IMR-90 (cell line): ENCODE data around the gene GAS2L2. TPM values are rescaled to one million over a fixed set of nuclear protein-coding genes. Genes with fewer than 3 reads are reported as not detected.

ENCODE experiments used
- ATAC-seq: fragments of 200-7000 bp; cut with Tn5 transposase; 2 replicates; pipeline ENCODE4 v1.9.1; 2020; ENCODE audit warnings: low read depth, mild to moderate bottlenecking, moderate library complexity
- BruUV-seq: library from RNA; stranded (reverse); fragments of 400-500 nt; replicated peaks from 2 replicates; lab custom pipeline; 2021; lab: Mats Ljungman, UMichigan
- CTCF ChIA-PET: fragments of 300-600 bp; formaldehyde crosslinking; extraction: SDS; loops from one replicate; lab custom pipeline; 2021; ENCODE audit warnings: antibody characterized with exemption; lab: Yijun Ruan, JAX
- POLR2A ChIA-PET: fragments of 300-600 bp; sonication (Branson Sonifier 250); formaldehyde crosslinking; loops from one replicate; lab custom pipeline; 2022; ENCODE audit warnings: antibody characterized with exemption; ENCODE audit not compliant: unreplicated experiment; lab: Charles Lee
- DNase-seq: peaks from one replicate; pipeline ENCODE4 v3.0.0; 2013
- H2AFZ ChIP-seq: replicated peaks from 2 replicates; pipeline ENCODE3; 2013; ENCODE audit warnings: low read length, mild to moderate bottlenecking; ENCODE audit not compliant: poor library complexity
- H2AK5ac ChIP-seq: 2 replicates; pipeline ENCODE4 v1.6.1; 2013; ENCODE audit warnings: low read depth, low read length, inconsistent platforms
- H2AK9ac ChIP-seq: replicated peaks from 2 replicates; pipeline ENCODE3; 2013; ENCODE audit warnings: mild to moderate bottlenecking, low read depth, low read length, moderate library complexity; ENCODE audit not compliant: poor library complexity
- H2BK120ac ChIP-seq: 2 replicates; pipeline ENCODE4 v1.6.1; 2013; ENCODE audit warnings: low read depth, low read length, inconsistent platforms
- H2BK15ac ChIP-seq: 3 replicates; pipeline ENCODE4 v1.6.1; 2013; ENCODE audit warnings: low read depth, low read length, inconsistent platforms
- H2BK20ac ChIP-seq: 2 replicates; pipeline ENCODE4 v1.6.1; 2013; ENCODE audit warnings: low read depth, mild to moderate bottlenecking, inconsistent platforms, low read length, moderate library complexity
- H2BK5ac ChIP-seq: 2 replicates; pipeline ENCODE4 v1.6.1; 2013; ENCODE audit warnings: mild to moderate bottlenecking, low read depth, low read length, inconsistent platforms; ENCODE audit not compliant: poor library complexity, severe bottlenecking
- H3K14ac ChIP-seq: replicated peaks from 2 replicates; pipeline ENCODE4 v1.6.1; 2013; ENCODE audit warnings: low read depth, low read length, inconsistent platforms
- H3K18ac ChIP-seq: 2 replicates; pipeline ENCODE4 v1.6.1; 2013; ENCODE audit warnings: low read depth, low read length, control low read depth
- H3K23ac ChIP-seq: 2 replicates; pipeline ENCODE4 v1.6.1; 2013; ENCODE audit warnings: low read depth, low read length, inconsistent platforms
- H3K27ac ChIP-seq: 2 replicates; pipeline ENCODE4 v1.5.1; 2013; ENCODE audit warnings: mild to moderate bottlenecking, control low read depth, low read length; ENCODE audit not compliant: insufficient read depth
- H3K27me3 ChIP-seq: 2 replicates; pipeline ENCODE4 v1.6.1; 2013; ENCODE audit warnings: low read length; ENCODE audit not compliant: control insufficient read depth, insufficient read depth
- H3K36me3 ChIP-seq: 2 replicates; pipeline ENCODE4 v1.6.1; 2013; ENCODE audit warnings: low read length, mixed read lengths; ENCODE audit not compliant: control insufficient read depth, insufficient read depth
- H3K4ac ChIP-seq: 2 replicates; pipeline ENCODE4 v1.6.1; 2013; ENCODE audit warnings: low read depth, low read length, inconsistent platforms
- H3K4me1 ChIP-seq: 2 replicates; pipeline ENCODE4 v1.6.1; 2013; ENCODE audit warnings: low read length, mixed read lengths; ENCODE audit not compliant: control insufficient read depth, insufficient read depth
- H3K4me2 ChIP-seq: 2 replicates; pipeline ENCODE4 v1.6.1; 2013; ENCODE audit warnings: low read depth, mild to moderate bottlenecking, control low read depth, low read length, moderate library complexity
- H3K4me3 ChIP-seq: 2 replicates; pipeline ENCODE4 v1.5.1; 2013; ENCODE audit warnings: low read depth, mild to moderate bottlenecking, control low read depth, low read length, moderate library complexity; ENCODE audit not compliant: insufficient read depth
- H3K56ac ChIP-seq: 2 replicates; pipeline ENCODE4 v1.6.1; 2013; ENCODE audit warnings: low read length, inconsistent platforms; ENCODE audit not compliant: insufficient read depth; ENCODE audit errors: extremely low read depth
- H3K79me1 ChIP-seq, 2 experiments: 2 replicates each; pipeline ENCODE4 v1.6.1; 2013; ENCODE audit warnings: low read length in 2 of 2, inconsistent platforms in 1 of 2, low read depth in 1 of 2
- H3K9ac ChIP-seq: 2 replicates; pipeline ENCODE4 v1.6.1; 2013; ENCODE audit warnings: low read depth, low read length, control low read depth
- H3K9me1 ChIP-seq: 2 replicates; pipeline ENCODE4 v1.6.1; 2013; ENCODE audit warnings: low read length, inconsistent platforms; ENCODE audit not compliant: insufficient read depth
- H3K9me3 ChIP-seq: 2 replicates; pipeline ENCODE4 v1.6.1; 2013; ENCODE audit warnings: low read length; ENCODE audit not compliant: control insufficient read depth, insufficient read depth
- H4K20me1 ChIP-seq: 2 replicates; pipeline ENCODE4 v1.6.1; 2013; ENCODE audit warnings: low read length, inconsistent platforms; ENCODE audit not compliant: insufficient read depth
- H4K5ac ChIP-seq: 2 replicates; pipeline ENCODE4 v1.6.1; 2013; ENCODE audit warnings: mild to moderate bottlenecking, low read depth, low read length, control low read depth
- H4K8ac ChIP-seq, 2 experiments: 2 replicates each; pipeline ENCODE4 v1.6.1; 2013; ENCODE audit warnings: low read depth in 2 of 2, low read length in 2 of 2, control low read depth in 1 of 2, inconsistent platforms in 1 of 2
- H4K91ac ChIP-seq: 2 replicates; pipeline ENCODE4 v1.6.1; 2013; ENCODE audit warnings: low read depth, low read length, inconsistent platforms; ENCODE audit not compliant: insufficient read depth
- CEBPB ChIP-seq: IDR thresholded peaks from 2 replicates; pipeline ENCODE4 v1.6.1; 2012; ENCODE audit warnings: low read depth, low read length, improper control_type of control experiment
- CHD1 ChIP-seq: IDR thresholded peaks from 2 replicates; pipeline ENCODE4 v1.6.1; 2012; ENCODE audit warnings: low read depth, low read length, improper control_type of control experiment
- FOS ChIP-seq: fragments of 150-350 bp; IDR thresholded peaks from 2 replicates; pipeline ENCODE4 v1.6.1; 2016; ENCODE audit warnings: low read depth, low read length
- MXI1 ChIP-seq: IDR thresholded peaks from 2 replicates; pipeline ENCODE4 v1.6.1; 2012; ENCODE audit warnings: low read depth, mild to moderate bottlenecking, low read length, moderate library complexity, borderline replicate concordance
- RAD21 ChIP-seq: IDR thresholded peaks from 2 replicates; pipeline ENCODE4 v1.6.1; 2012; ENCODE audit warnings: low read length, improper control_type of control experiment
- RFX5 ChIP-seq: IDR thresholded peaks from 2 replicates; pipeline ENCODE4 v1.8.0; 2012; ENCODE audit warnings: low read depth, mild to moderate bottlenecking, low read length, moderate library complexity
- SMC3 ChIP-seq: fragments of 150-350 bp; IDR thresholded peaks from 2 replicates; pipeline ENCODE4 v1.6.1; 2016; ENCODE audit warnings: low read depth, mild to moderate bottlenecking, antibody characterized with exemption, low read length, moderate library complexity
- WGBS, 2 experiments: methylation state at CpG; one replicate each; pipeline versions ENCODE4 v1.1.5 to v1.1.7; 2013; ENCODE audit warnings: missing lambda C conversion rate in 2 of 2; ENCODE audit not compliant: insufficient read length in 1 of 2; ENCODE audit errors: extremely low coverage in 2 of 2; 5-methylcytosine and 5-hydroxymethylcytosine counted together
- dilution Hi-C: fragments of 300-500 bp; cut with HindIII; formaldehyde crosslinking; loops from one replicate; pipeline ENCODE4 v1.14.3; 2018; ENCODE audit warnings: low sequenced_read_pairs; ENCODE audit not compliant: unreplicated experiment
- in situ Hi-C: fragments of 300-500 bp; cut with MboI; formaldehyde crosslinking; loops from 3 replicates; pipeline ENCODE4 v1.14.3; 2019; ENCODE audit warnings: low sequenced_read_pairs, inconsistent platforms, mixed read lengths
- intact Hi-C: fragments of 100-400 bp; cut with micrococcal nuclease; formaldehyde crosslinking; loops from 2 replicates; pipeline ENCODE4 v1.10.0; 2022
- polyA plus RNA-seq, 3 experiments: library from polyadenylated mRNA; depleted of rRNA; stranded (reverse); fragments of >200 nt; gene quantifications; 2 replicates each; pipeline ENCODE4 v1.2.3, GENCODE V29; 2012; ENCODE audit warnings: low replicate concordance in 1 of 3
- total RNA-seq: library from RNA; depleted of rRNA; stranded (reverse); fragments of >200 nt; gene quantifications from 2 replicates; pipeline ENCODE4 v1.2.3, GENCODE V29; 2012

Gene GAS2L2
- total and polyA plus RNA-seq, 2 of the 4 experiments (the other 2 are of a cell fraction) = 0.02 TPM; not detected in 1

- TF ChIP-seq RFX5 = no peak
- TF ChIP-seq CHD1 = no peak
- no peak for TF ChIP-seq SMC3
- no peak for TF ChIP-seq RAD21
- TF ChIP-seq FOS = no peak
- no peak for TF ChIP-seq CEBPB
- TF ChIP-seq MXI1 = no peak
- ATAC-seq (no peak), DNase-seq (no peak)
- Histone ChIP-seq H3K27ac (no peak overlapping the region), H3K56ac (no peak overlapping the region), H3K4me1 (peaks cover 5% of the 10 kb centered on the region), H3K36me3 (no peaks in the 10 kb centered on the region), H3K4ac (no peak overlapping the region), H2BK15ac (no peak overlapping the region), H2BK120ac (no peak overlapping the region), H3K27me3 (peaks cover 33% of the 10 kb centered on the region), H2BK20ac (no peak overlapping the region), H3K18ac (no peak overlapping the region), H4K8ac (no peak overlapping the region), H2AK5ac (no peak overlapping the region), H3K79me1 (no peaks in the 10 kb centered on the region), H3K9me1 (no peaks in the 10 kb centered on the region), H4K91ac (no peak overlapping the region), H2AFZ (no peak overlapping the region), H2BK5ac (no peak overlapping the region), H3K14ac (no peak overlapping the region), H4K20me1 (peaks cover 8% of the 10 kb centered on the region; the same call in 1 of the 2 replicates), H2AK9ac (no peak overlapping the region), H3K9ac (no peak overlapping the region), H3K4me3 (no peak overlapping the region), H3K23ac (no peak overlapping the region), H4K5ac (no peak overlapping the region), H3K9me3 (no peaks in the 10 kb centered on the region), H3K4me2 (no peak overlapping the region)
- BruUV-seq = no TSS peak
- dilution Hi-C loops (no loop called here), intact Hi-C loops (no loop called here), in situ Hi-C loops (no loop called here)
- WGBS, 2 experiments = no CpG with 5 or more reads among the region's 2 CpGs
- CTCF ChIA-PET = interaction anchor here (0.5 to 1.3 kb wide), 2 partner anchors 18 to 126 kb away, joined by 3 to 5 read pairs; no protein-coding TSS in a partner anchor
- POLR2A ChIA-PET = no interaction called here
Measured at GRCh38 chr17:35768797-35769196, 15.8 kb upstream of the GAS2L2 start.
